ENCODE results near the gene RAB9B. TPM values are rescaled to one million over a fixed set of nuclear protein-coding genes. Genes with fewer than 3 reads are reported as not detected.

The RAB9B gene
- total RNA-seq, 6 experiments from 2014 or later = 0.05 to 0.25 (median 0.12) TPM; not detected in 1

DNA sequence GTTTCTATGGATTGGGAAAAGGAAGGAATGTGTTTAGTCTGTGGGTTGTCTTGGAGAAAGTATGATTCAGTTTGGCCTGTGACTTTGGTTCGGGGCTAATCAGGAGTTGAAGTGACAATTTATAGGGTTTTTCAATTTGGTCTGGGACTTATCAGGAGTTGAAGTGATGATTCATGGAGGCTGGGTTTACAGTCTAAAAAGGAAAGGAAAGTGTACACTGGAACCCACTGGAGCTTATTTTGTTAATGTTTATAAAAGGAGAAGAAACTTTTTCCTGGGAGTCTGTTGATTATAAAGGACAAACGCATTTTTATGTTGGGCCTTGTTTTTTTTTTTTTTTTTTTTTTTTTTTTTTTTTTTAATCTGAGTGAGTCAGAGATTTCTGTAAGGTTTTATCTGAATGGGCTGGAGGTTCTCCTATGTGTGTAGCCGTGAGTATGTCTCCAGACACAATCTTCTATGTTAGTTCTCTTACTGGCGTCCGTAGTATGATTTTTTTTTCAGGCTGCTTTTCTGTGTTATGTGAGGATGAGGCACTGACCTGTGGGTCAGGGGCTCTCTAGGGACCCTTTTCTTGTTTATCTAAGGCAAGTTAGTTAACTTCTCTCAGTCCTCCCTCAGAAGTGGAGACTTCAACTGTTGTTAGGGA is 33.0 kb upstream of the RAB9B start:
- Histone ChIP-seq H3K36me3 (no peaks in the 10 kb centered on the region), H3K4me1 (no peaks in the 10 kb centered on the region), H3K27me3 (peaks cover 0 to 7% of the 10 kb centered on the region in 2 donors), H3K9me3 (no peaks in the 10 kb centered on the region), H3K27ac (no peak overlapping the region), H3K4me3 (no peak overlapping the region)
- no peak for TF ChIP-seq POLR2A (IDR thresholded peaks at IDR 0.05)
- TF ChIP-seq, protein P1, sequence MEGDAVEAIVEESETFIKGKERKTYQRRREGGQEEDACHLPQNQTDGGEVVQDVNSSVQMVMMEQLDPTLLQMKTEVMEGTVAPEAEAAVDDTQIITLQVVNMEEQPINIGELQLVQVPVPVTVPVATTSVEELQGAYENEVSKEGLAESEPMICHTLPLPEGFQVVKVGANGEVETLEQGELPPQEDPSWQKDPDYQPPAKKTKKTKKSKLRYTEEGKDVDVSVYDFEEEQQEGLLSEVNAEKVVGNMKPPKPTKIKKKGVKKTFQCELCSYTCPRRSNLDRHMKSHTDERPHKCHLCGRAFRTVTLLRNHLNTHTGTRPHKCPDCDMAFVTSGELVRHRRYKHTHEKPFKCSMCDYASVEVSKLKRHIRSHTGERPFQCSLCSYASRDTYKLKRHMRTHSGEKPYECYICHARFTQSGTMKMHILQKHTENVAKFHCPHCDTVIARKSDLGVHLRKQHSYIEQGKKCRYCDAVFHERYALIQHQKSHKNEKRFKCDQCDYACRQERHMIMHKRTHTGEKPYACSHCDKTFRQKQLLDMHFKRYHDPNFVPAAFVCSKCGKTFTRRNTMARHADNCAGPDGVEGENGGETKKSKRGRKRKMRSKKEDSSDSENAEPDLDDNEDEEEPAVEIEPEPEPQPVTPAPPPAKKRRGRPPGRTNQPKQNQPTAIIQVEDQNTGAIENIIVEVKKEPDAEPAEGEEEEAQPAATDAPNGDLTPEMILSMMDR (IDR thresholded peaks at IDR 0.05) = no peak
- WGBS (ENCODE audit: insufficient coverage, low coverage, low lambda C conversion rate, missing lambda C conversion rate) = 46% methylated on average over 4 of the region's 5 CpGs
- no peak for ATAC-seq
- DNase-seq = no peak
- intact Hi-C loops (cut with DNase I) = no loop called here

DNA sequence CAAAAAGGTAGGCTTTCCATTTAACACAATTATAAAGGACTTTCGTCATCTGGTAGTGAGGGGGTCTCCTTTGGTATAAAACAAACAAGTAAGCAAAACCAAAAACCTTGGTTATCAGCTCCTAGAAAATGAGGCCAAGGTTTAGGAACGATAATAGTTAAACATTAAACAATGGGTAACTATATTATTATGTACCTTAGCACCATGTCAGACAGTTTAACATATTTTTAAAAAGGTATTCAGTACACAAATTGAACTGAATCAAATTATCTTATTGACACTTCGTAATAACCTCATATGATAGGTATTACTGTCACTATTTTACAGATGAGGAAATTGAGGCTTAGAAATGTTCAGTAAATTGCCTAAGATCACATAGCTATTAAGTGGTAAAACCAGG is 32.1 kb upstream of the RAB9B start:
- no peaks in the 10 kb centered on the region for H3K36me3 ChIP-seq
- no peak for DNase-seq
- H3K4me1 ChIP-seq = no peaks in the 10 kb centered on the region
- intact Hi-C loops (cut with DNase I) = no loop called here
- no peak overlapping the region for H3K27ac ChIP-seq
- H3K4me3 ChIP-seq = no peak overlapping the region
- no peak for ATAC-seq
- peaks cover 0 to 7% of the 10 kb centered on the region in 2 donors for H3K27me3 ChIP-seq
- TF ChIP-seq POLR2A (IDR thresholded peaks at IDR 0.05) = no peak
- TF ChIP-seq, protein P1 (IDR thresholded peaks at IDR 0.05) = no peak
- WGBS (ENCODE audit: insufficient coverage, low coverage, low lambda C conversion rate, missing lambda C conversion rate) = 57% methylated on average over 3 of the region's 3 CpGs
- no peaks in the 10 kb centered on the region for H3K9me3 ChIP-seq

- H3K9me3 ChIP-seq = no peaks in the 10 kb centered on the region
- ATAC-seq = no peak
- TF ChIP-seq, protein P1 (IDR thresholded peaks at IDR 0.05) = no peak
- no peak for TF ChIP-seq POLR2A (IDR thresholded peaks at IDR 0.05)
Measured at GRCh38 chrX:103861200-103861599, 29.1 kb upstream of the RAB9B start.

GRCh38 chrX:103849558-103849957 is 17.5 kb upstream of the RAB9B start:
- no peak for DNase-seq
- no peak overlapping the region for H3K4me3 ChIP-seq
- H3K36me3 ChIP-seq = no peaks in the 10 kb centered on the region
- ATAC-seq = no peak
- TF ChIP-seq, protein P1 (IDR thresholded peaks at IDR 0.05) = no peak
- no peak for TF ChIP-seq POLR2A (IDR thresholded peaks at IDR 0.05)
- H3K27me3 ChIP-seq = peaks cover 0 to 14% of the 10 kb centered on the region in 2 donors
- no peak overlapping the region for H3K27ac ChIP-seq
- intact Hi-C loops (cut with DNase I) = no loop called here
- no peaks in the 10 kb centered on the region for H3K4me1 ChIP-seq
- WGBS (ENCODE audit: insufficient coverage, low coverage, low lambda C conversion rate, missing lambda C conversion rate) = 69% methylated on average over 1 of the region's 1 CpG
- H3K9me3 ChIP-seq = no peaks in the 10 kb centered on the region

More at GRCh38 chrX:103861200-103861599, 29.1 kb upstream of the RAB9B start:
- peaks cover 0 to 12% of the 10 kb centered on the region in 2 donors for H3K27me3 ChIP-seq
- H3K36me3 ChIP-seq = no peaks in the 10 kb centered on the region
- no peak overlapping the region for H3K4me3 ChIP-seq
- intact Hi-C loops (cut with DNase I) = no loop called here
- no peaks in the 10 kb centered on the region for H3K4me1 ChIP-seq
- DNase-seq = no peak
- H3K27ac ChIP-seq = no peak overlapping the region

Measured in right lobe of liver (tissue), 6 donors.